OCI-LY3 (cell line): ENCODE measurements around the gene TSPEAR.
"Not testable (repeated sequence)": the region's sequence is repeated elsewhere in the genome, so short reads cannot be mapped to it uniquely, and the experiment has no call there.

Experiments
- H2AFZ ChIP-seq: fragments of 200-600, 300-600 bp; shearing (Covaris generic); 2 replicates; pipeline ENCODE4 v1.6.0; 2014; ENCODE audit warnings: antibody characterized with exemption, low read depth, low read length
- H3K27ac ChIP-seq: fragments of 200-600, 300-600 bp; sonication (generic); 2 replicates; pipeline ENCODE4 v1.5.1; 2014; ENCODE audit warnings: mild to moderate bottlenecking, low read length, moderate library complexity, mixed read lengths
- H3K27me3 ChIP-seq: fragments of 200-600, 300-600 bp; sonication (generic); 2 replicates; pipeline ENCODE4 v1.6.1; 2014; ENCODE audit warnings: low read depth, low read length, mixed read lengths
- H3K36me3 ChIP-seq: fragments of 200-600, 300-600 bp; sonication (generic); replicated peaks from 2 replicates; pipeline ENCODE3; 2014; ENCODE audit warnings: low read depth, low read length, mixed read lengths
- H3K4me1 ChIP-seq: fragments of 300-600, 200-600 bp; sonication (generic); 2 replicates; pipeline ENCODE4 v1.6.1; 2014; ENCODE audit warnings: low read length, mixed read lengths
- H3K4me2 ChIP-seq: fragments of 200-600, 300-600 bp; sonication (generic); 2 replicates; pipeline ENCODE4 v1.6.1; 2014; ENCODE audit warnings: low read length, mixed read lengths
- H3K4me3 ChIP-seq: fragments of 300-600, 200-600 bp; sonication (generic); 2 replicates; pipeline ENCODE4 v1.5.1; 2014; ENCODE audit warnings: antibody characterized with exemption, mild to moderate bottlenecking, low read length, moderate library complexity
- H3K79me2 ChIP-seq: fragments of 300-600, 200-600 bp; shearing (Covaris generic); 2 replicates; pipeline ENCODE4 v1.6.1; 2014; ENCODE audit warnings: mild to moderate bottlenecking, low read length, mixed read lengths
- H3K9ac ChIP-seq: fragments of 300-600, 200-600 bp; shearing (Covaris generic); 2 replicates; pipeline ENCODE4 v1.6.0; 2014; ENCODE audit warnings: mild to moderate bottlenecking, low read length, moderate library complexity
- H3K9me3 ChIP-seq: fragments of 200-600, 300-600 bp; shearing (Covaris generic); 2 replicates; pipeline ENCODE4 v1.6.1; 2014; ENCODE audit warnings: low read length, mixed read lengths; ENCODE audit not compliant: insufficient read depth
- H4K20me1 ChIP-seq: fragments of 200-600, 300-600 bp; sonication (generic); 2 replicates; pipeline ENCODE4 v1.6.1; 2016; ENCODE audit warnings: low read length, mixed read lengths; ENCODE audit not compliant: insufficient read depth
- CTCF ChIP-seq: fragments of 200-600, 300-600 bp; sonication (generic); IDR thresholded peaks from 2 replicates; pipeline ENCODE4 v1.5.1; 2014; ENCODE audit warnings: antibody characterized with exemption, low read length, low read depth
- EZH2phosphoT487 ChIP-seq: fragments of 200-600 bp; shearing (Covaris generic); IDR thresholded peaks from 2 replicates; pipeline ENCODE4 v1.6.1; 2018; ENCODE audit warnings: antibody characterized with exemption, mixed run types, low read depth

The TSPEAR gene

DNA sequence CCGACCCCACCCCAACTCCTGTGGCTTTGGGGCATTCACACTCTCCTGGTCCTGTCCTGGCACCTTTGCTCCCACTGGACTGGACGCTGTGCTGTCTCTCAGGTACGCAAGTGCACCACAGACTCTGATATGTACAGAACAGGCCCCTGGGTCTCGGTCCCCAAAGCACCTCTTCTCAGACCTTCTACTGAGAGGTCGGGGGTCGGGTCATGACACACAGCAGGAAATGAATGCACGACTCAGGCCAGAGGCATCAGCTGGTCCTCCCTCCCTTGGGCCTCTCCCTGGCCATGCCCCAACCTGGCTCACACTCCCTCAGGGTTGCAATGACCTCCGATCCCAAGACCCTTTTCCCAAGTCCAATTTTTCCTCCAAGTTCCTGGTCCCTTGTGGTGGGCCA, 16.2 kb downstream of the TSPEAR start:
- no peak overlapping the region for H3K9ac ChIP-seq
- TF ChIP-seq EZH2phosphoT487 (no peak), CTCF (no peak)
- no peaks in the 10 kb centered on the region for H4K20me1 ChIP-seq
- no peaks in the 10 kb centered on the region for H3K4me1 ChIP-seq
- H3K4me3 ChIP-seq: no peak overlapping the region
- no peak overlapping the region for H3K4me2 ChIP-seq
- no peaks in the 10 kb centered on the region for H3K9me3 ChIP-seq
- H3K27me3 ChIP-seq: no peaks in the 10 kb centered on the region
- H3K27ac ChIP-seq: no peak overlapping the region
- no peaks in the 10 kb centered on the region for H3K36me3 ChIP-seq
- no peak overlapping the region for H2AFZ ChIP-seq
- H3K79me2 ChIP-seq: no peaks in the 10 kb centered on the region

- Histone ChIP-seq H2AFZ (no peak overlapping the region), H3K27ac (no peak overlapping the region), H3K79me2 (no peaks in the 10 kb centered on the region), H4K20me1 (no peaks in the 10 kb centered on the region), H3K27me3 (no peaks in the 10 kb centered on the region), H3K4me3 (no peak overlapping the region), H3K4me2 (no peak overlapping the region), H3K9me3 (no peaks in the 10 kb centered on the region), H3K9ac (no peak overlapping the region), H3K4me1 (no peaks in the 10 kb centered on the region), H3K36me3 (no peaks in the 10 kb centered on the region)
- TF ChIP-seq EZH2phosphoT487: no peak
- no peak for TF ChIP-seq CTCF
These were observed 16.6 kb downstream of the TSPEAR start for GRCh38 chr21:44694776-44695175.

GRCh38 chr21:44692798-44693512, 18.4 kb downstream of the TSPEAR start:
- TF ChIP-seq CTCF: no peak
- no peak for TF ChIP-seq EZH2phosphoT487
- no peak overlapping the region for H3K9ac ChIP-seq
- H3K79me2 ChIP-seq: no peaks in the 10 kb centered on the region
- H3K27ac ChIP-seq: no peak overlapping the region
- no peak overlapping the region for H2AFZ ChIP-seq
- H3K4me1 ChIP-seq: no peaks in the 10 kb centered on the region
- no peaks in the 10 kb centered on the region for H3K36me3 ChIP-seq
- no peaks in the 10 kb centered on the region for H4K20me1 ChIP-seq
- no peak overlapping the region for H3K4me2 ChIP-seq
- H3K27me3 ChIP-seq: no peaks in the 10 kb centered on the region
- H3K4me3 ChIP-seq: no peak overlapping the region
- H3K9me3 ChIP-seq: no peaks in the 10 kb centered on the region

- TF ChIP-seq EZH2phosphoT487 (no peak), CTCF (no peak)
These were observed 19.7 kb downstream of the TSPEAR start for GRCh38 chr21:44691686-44692085.

DNA sequence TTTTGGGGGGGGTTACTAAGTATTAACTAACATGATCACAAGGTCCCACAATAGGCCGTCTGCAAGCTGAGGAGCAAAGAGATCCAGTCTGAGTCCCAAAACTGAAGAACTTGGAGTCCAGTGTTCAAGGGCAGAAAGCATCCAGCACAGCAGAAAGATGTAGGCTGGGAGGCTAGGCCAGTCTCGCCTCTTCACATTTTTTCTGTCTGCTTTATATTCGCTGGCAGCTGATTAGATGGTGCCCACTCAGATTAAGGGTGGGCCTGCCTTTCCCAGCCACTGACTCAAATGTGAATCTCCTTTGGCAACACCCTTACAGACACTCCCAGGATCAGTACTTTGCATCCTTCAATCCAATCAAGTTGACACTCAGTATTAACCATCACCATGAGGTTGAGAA, 21.6 kb downstream of the TSPEAR start:
- not testable (repeated sequence) for H3K9ac ChIP-seq, H3K79me2 ChIP-seq, H3K4me2 ChIP-seq, H4K20me1 ChIP-seq, H2AFZ ChIP-seq, H3K4me1 ChIP-seq, H3K27me3 ChIP-seq, H3K9me3 ChIP-seq, H3K36me3 ChIP-seq, H3K4me3 ChIP-seq, H3K27ac ChIP-seq

More at GRCh38 chr21:44691686-44692085, 19.7 kb downstream of the TSPEAR start:
- Histone ChIP-seq H3K27ac (no peak overlapping the region), H3K4me1 (no peaks in the 10 kb centered on the region), H4K20me1 (no peaks in the 10 kb centered on the region), H3K4me3 (no peak overlapping the region), H3K4me2 (no peak overlapping the region), H3K27me3 (no peaks in the 10 kb centered on the region), H3K9me3 (no peaks in the 10 kb centered on the region), H3K9ac (no peak overlapping the region), H3K79me2 (no peaks in the 10 kb centered on the region), H2AFZ (no peak overlapping the region), H3K36me3 (no peaks in the 10 kb centered on the region)
